CD14-positive monocyte (primary cell): ENCODE results near the gene SCAF4. TPM values are rescaled to one million over a fixed set of nuclear protein-coding genes. Genes with fewer than 3 reads are reported as not detected.

Source experiments
- DNase-seq, 3 donors: peaks; one replicate each; pipeline ENCODE4 v3.0.0-alpha.2; 2011 to 2022
- H2AFZ ChIP-seq: 2 replicates; pipeline ENCODE4 v1.6.0; 2012; ENCODE audit warnings: mild to moderate bottlenecking, low read depth, low read length, inconsistent platforms; ENCODE audit not compliant: insufficient read depth, poor library complexity, severe bottlenecking
- H3K27ac ChIP-seq, 2 donors: 1 replicate in 1 of 2; 2 replicates in 1 of 2; pipeline ENCODE4 v1.5.1; 2012 to 2013; ENCODE audit warnings: low read length in 2 of 2, control low read depth in 1 of 2, inconsistent platforms in 1 of 2, low read depth in 1 of 2, mild to moderate bottlenecking in 1 of 2
- H3K27me3 ChIP-seq, 2 donors: one replicate each; pipeline versions ENCODE4 v1.6.0 to v1.6.1; 2011 to 2013; ENCODE audit warnings: low read length in 2 of 2; ENCODE audit not compliant: control insufficient read depth in 2 of 2, insufficient read depth in 2 of 2
- H3K36me3 ChIP-seq, 2 donors: replicated peaks in 1 of 2; 1 replicate in 1 of 2; 2 replicates in 1 of 2; pipeline versions ENCODE4 v1.5.1 to v1.6.1; 2012 to 2013; ENCODE audit warnings: low read length in 2 of 2, control low read depth in 1 of 2, inconsistent platforms in 1 of 2, mild to moderate bottlenecking in 1 of 2; ENCODE audit not compliant: insufficient read depth in 2 of 2, control insufficient read depth in 1 of 2
- H3K4me1 ChIP-seq, 2 donors: 1 replicate in 1 of 2; 2 replicates in 1 of 2; pipeline versions ENCODE4 v1.5.1 to v1.6.1; 2012 to 2013; ENCODE audit warnings: low read length in 2 of 2, control low read depth in 1 of 2, inconsistent platforms in 1 of 2, mild to moderate bottlenecking in 1 of 2, moderate library complexity in 1 of 2; ENCODE audit not compliant: insufficient read depth in 2 of 2, control insufficient read depth in 1 of 2
- H3K4me2 ChIP-seq: replicated peaks from 2 replicates; pipeline ENCODE3; 2012; ENCODE audit warnings: low read length, moderate library complexity, mild to moderate bottlenecking; ENCODE audit not compliant: poor library complexity, severe bottlenecking; ENCODE audit errors: extremely low read depth
- H3K4me3 ChIP-seq, 3 experiments: fragments of 200-600 bp in 1 of 3; sonication (generic) in 1 of 3; replicated peaks in 1 of 3; 1 replicate in 2 of 3; 2 replicates in 1 of 3; pipeline ENCODE4 v1.5.1; 2011 to 2013; ENCODE audit warnings: low read length in 3 of 3, mild to moderate bottlenecking in 3 of 3, control low read depth in 2 of 3, low read depth in 2 of 3, inconsistent platforms in 1 of 3, moderate library complexity in 1 of 3
- H3K79me2 ChIP-seq: 2 replicates; pipeline ENCODE4 v1.6.0; 2012; ENCODE audit warnings: mild to moderate bottlenecking, control low read depth, inconsistent platforms, low read length, moderate library complexity; ENCODE audit not compliant: insufficient read depth
- H3K9ac ChIP-seq: 2 replicates; pipeline ENCODE4 v1.6.0; 2017; ENCODE audit warnings: low read length, mild to moderate bottlenecking; ENCODE audit not compliant: insufficient read depth, poor library complexity, severe bottlenecking
- H3K9me3 ChIP-seq, 2 donors: replicated peaks in 1 of 2; 1 replicate in 1 of 2; 2 replicates in 1 of 2; pipeline versions ENCODE4 v1.5.1 to v1.6.1; 2012 to 2013; ENCODE audit warnings: low read length in 2 of 2, control low read depth in 1 of 2; ENCODE audit not compliant: control insufficient read depth in 1 of 2, insufficient read depth in 1 of 2
- H4K20me1 ChIP-seq: 2 replicates; pipeline ENCODE4 v1.6.0; 2012; ENCODE audit warnings: mild to moderate bottlenecking, low read length, control low read depth, moderate library complexity; ENCODE audit not compliant: insufficient read depth
- H3K27ac Mint-ChIP-seq, 7 donors: one replicate each; pipeline ENCODE4 v1.8.0; 2020; ENCODE audit warnings: mild to moderate bottlenecking in 7 of 7, mixed read lengths in 7 of 7, moderate library complexity in 6 of 7, inconsistent platforms in 2 of 7
- H3K27me3 Mint-ChIP-seq, 3 donors: one replicate each; pipeline ENCODE4 v1.8.0; 2021 to 2022; ENCODE audit warnings: low read depth in 3 of 3, mild to moderate bottlenecking in 3 of 3, mixed read lengths in 3 of 3, moderate library complexity in 3 of 3, inconsistent platforms in 1 of 3
- H3K36me3 Mint-ChIP-seq, 2 donors: one replicate each; pipeline ENCODE4 v1.8.0; 2020; ENCODE audit warnings: mixed read lengths in 2 of 2, inconsistent platforms in 1 of 2, mild to moderate bottlenecking in 1 of 2
- H3K4me1 Mint-ChIP-seq: one replicate; pipeline ENCODE4 v1.8.0; 2020; ENCODE audit warnings: mild to moderate bottlenecking, mixed read lengths
- H3K4me3 Mint-ChIP-seq, 2 donors: one replicate each; pipeline ENCODE4 v1.8.0; 2020; ENCODE audit warnings: mild to moderate bottlenecking in 2 of 2, mixed read lengths in 2 of 2, moderate library complexity in 1 of 2
- H3K9me3 Mint-ChIP-seq, 7 donors: one replicate each; pipeline ENCODE4 v1.8.0; 2020 to 2022; ENCODE audit warnings: mixed read lengths in 7 of 7, mild to moderate bottlenecking in 6 of 7, moderate library complexity in 6 of 7, inconsistent platforms in 2 of 7
- whole genome bisulfite sequencing: methylation state at CpG from one replicate; pipeline ENCODE4 v1.1.5; 2013; ENCODE audit warnings: missing lambda C conversion rate; ENCODE audit not compliant: insufficient coverage; 5-methylcytosine and 5-hydroxymethylcytosine counted together
- intact Hi-C, 2 donors: fragments of 100-400 bp; cut with micrococcal nuclease; formaldehyde crosslinking; loops; one replicate each; pipeline versions ENCODE4 v1.15.0 to v1.15.1; 2023
- polyA plus RNA-seq, 3 donors: library from polyadenylated mRNA; depleted of rRNA in 1 of 3; unstranded in 2 of 3; stranded (reverse) in 1 of 3; fragments of 300-500 nt in 2 of 3; fragments of >200 nt in 1 of 3; fragmentation: Illumina TruSeq in 2 of 3; gene quantifications; 1 replicate in 2 of 3; 2 replicates in 1 of 3; pipeline ENCODE4 v1.2.3, GENCODE V29; 2012 to 2021
- TF ChIP-seq, protein P1 (sequence below): fragments of 200-600 bp; IDR thresholded peaks from one replicate; pipeline ENCODE4 v1.8.0; 2022; ENCODE audit warnings: antibody characterized with exemption, mild to moderate bottlenecking

Gene SCAF4
- polyA plus RNA-seq, 3 donors = 4.6 to 28.7 (median 11.3) TPM

DNA sequence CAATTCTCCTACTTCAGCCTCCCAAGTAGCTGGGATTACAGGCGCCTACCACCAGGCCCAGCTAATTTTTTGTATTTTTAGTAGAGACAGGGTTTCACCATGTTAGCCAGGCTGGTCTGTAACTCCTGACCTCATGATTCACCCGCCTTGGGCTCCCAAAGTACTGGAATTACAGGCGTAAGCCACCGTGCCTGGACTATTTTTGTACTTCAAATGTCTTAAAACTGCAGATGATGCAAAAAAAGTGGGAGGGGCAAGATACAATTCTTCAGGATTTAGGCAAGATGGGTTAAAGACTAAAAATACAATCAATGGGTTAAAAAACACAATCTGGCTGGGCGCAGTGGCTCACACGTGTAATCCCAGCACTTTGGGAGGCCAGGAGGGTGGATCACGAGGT, 4.7 kb downstream of the SCAF4 start:
- no peak overlapping the region for H3K4me3 Mint-ChIP-seq
- peak overlapping the region in 4 of 7 donors; percentile 2 to 41 (median 18) for H3K27ac Mint-ChIP-seq
- intact Hi-C loops = no loop called here

DNA sequence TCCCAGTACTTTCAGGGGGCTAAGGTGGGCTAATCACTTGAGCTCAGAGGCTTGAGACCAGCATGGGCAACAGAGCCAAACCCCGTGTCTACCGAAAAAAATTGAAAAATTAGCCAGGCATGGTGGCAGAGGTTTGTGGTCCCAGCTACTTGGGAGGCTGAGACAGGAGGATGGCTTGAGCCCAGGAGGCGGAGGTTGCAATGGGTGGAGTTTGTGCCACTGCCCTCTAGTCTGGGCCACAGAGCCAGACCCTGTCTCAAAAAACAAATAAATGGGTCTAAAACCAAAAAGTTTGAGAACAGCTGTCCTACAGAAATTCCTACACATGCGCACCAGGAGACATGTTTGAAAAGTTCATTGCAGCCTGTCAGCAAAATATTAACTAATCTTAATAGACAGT, 5.5 kb downstream of the SCAF4 start:
- intact Hi-C loops = no loop called here

More for the DNA sequence above, 4.7 kb downstream of the SCAF4 start:
- H3K4me1 ChIP-seq = peaks cover 29% of the 10 kb centered on the region in 2 donors
- 77% methylated on average over 3 of the region's 7 CpGs for WGBS
- no peak overlapping the region for H3K4me2 ChIP-seq
- H3K79me2 ChIP-seq = peaks cover 96% of the 10 kb centered on the region
- H3K9me3 ChIP-seq = no peaks in the 10 kb centered on the region
- peaks cover 28% of the 10 kb centered on the region for H3K4me1 Mint-ChIP-seq
- H2AFZ ChIP-seq = no peak overlapping the region
- no peak for DNase-seq
- H3K9me3 Mint-ChIP-seq = peaks cover 0 to 8% (median 0%) of the 10 kb centered on the region in 7 donors
- H4K20me1 ChIP-seq = peaks cover 93% of the 10 kb centered on the region
- H3K9ac ChIP-seq = no peak overlapping the region
- peaks cover 0 to 3% of the 10 kb centered on the region in 2 donors for H3K36me3 Mint-ChIP-seq
- H3K4me3 ChIP-seq = no peak overlapping the region
- H3K36me3 ChIP-seq = no peaks in the 10 kb centered on the region
- TF ChIP-seq, protein P1, sequence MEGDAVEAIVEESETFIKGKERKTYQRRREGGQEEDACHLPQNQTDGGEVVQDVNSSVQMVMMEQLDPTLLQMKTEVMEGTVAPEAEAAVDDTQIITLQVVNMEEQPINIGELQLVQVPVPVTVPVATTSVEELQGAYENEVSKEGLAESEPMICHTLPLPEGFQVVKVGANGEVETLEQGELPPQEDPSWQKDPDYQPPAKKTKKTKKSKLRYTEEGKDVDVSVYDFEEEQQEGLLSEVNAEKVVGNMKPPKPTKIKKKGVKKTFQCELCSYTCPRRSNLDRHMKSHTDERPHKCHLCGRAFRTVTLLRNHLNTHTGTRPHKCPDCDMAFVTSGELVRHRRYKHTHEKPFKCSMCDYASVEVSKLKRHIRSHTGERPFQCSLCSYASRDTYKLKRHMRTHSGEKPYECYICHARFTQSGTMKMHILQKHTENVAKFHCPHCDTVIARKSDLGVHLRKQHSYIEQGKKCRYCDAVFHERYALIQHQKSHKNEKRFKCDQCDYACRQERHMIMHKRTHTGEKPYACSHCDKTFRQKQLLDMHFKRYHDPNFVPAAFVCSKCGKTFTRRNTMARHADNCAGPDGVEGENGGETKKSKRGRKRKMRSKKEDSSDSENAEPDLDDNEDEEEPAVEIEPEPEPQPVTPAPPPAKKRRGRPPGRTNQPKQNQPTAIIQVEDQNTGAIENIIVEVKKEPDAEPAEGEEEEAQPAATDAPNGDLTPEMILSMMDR = no peak
- no peak overlapping the region for H3K27ac ChIP-seq
- H3K27me3 ChIP-seq = no peaks in the 10 kb centered on the region
- H3K27me3 Mint-ChIP-seq = peaks cover 0 to 3% (median 0%) of the 10 kb centered on the region in 3 donors

More for the DNA sequence above, 5.5 kb downstream of the SCAF4 start:
- H3K4me1 Mint-ChIP-seq = peaks cover 36% of the 10 kb centered on the region
- no peak overlapping the region for H3K9ac ChIP-seq
- no peak overlapping the region for H3K4me2 ChIP-seq
- H3K79me2 ChIP-seq = peaks cover 100% of the 10 kb centered on the region
- no peaks in the 10 kb centered on the region for H3K27me3 ChIP-seq
- H3K36me3 ChIP-seq = no peaks in the 10 kb centered on the region
- WGBS = 100% methylated on average over 2 of the region's 4 CpGs
- no peak for DNase-seq
- H3K9me3 Mint-ChIP-seq = peaks cover 0 to 8% (median 0%) of the 10 kb centered on the region in 7 donors
- H3K4me1 ChIP-seq = peaks cover 29% of the 10 kb centered on the region in 2 donors
- H4K20me1 ChIP-seq = peaks cover 98% of the 10 kb centered on the region
- peaks cover 0 to 3% of the 10 kb centered on the region in 2 donors for H3K36me3 Mint-ChIP-seq
- no peak overlapping the region for H3K27ac ChIP-seq
- H3K27ac Mint-ChIP-seq = no peak overlapping the region
- TF ChIP-seq, protein P1 = no peak
- no peaks in the 10 kb centered on the region for H3K9me3 ChIP-seq
- no peak overlapping the region for H3K4me3 Mint-ChIP-seq
- no peak overlapping the region for H3K4me3 ChIP-seq
- peaks cover 0 to 3% (median 0%) of the 10 kb centered on the region in 3 donors for H3K27me3 Mint-ChIP-seq
- no peak overlapping the region for H2AFZ ChIP-seq
